CD8-positive, alpha-beta memory T cell (primary cell): ENCODE results near the gene ADCY7. TPM values are rescaled to one million over a fixed set of nuclear protein-coding genes. Genes with fewer than 3 reads are reported as not detected.

Experiments used
- CTCF ChIA-PET: fragments of 350-600 bp; sonication (Branson Sonifier 250); formaldehyde crosslinking; loops from one replicate; lab custom pipeline; 2021; ENCODE audit warnings: antibody characterized with exemption; lab: Charles Lee
- POLR2A ChIA-PET: fragments of 350-600 bp; sonication (Branson Sonifier 250); formaldehyde crosslinking; loops from one replicate; lab custom pipeline; 2021; ENCODE audit warnings: antibody characterized with exemption; lab: Charles Lee
- DNase-seq, 5 donors: peaks; one replicate each; pipeline versions ENCODE4 v3.0.0 to v3.0.0-alpha.2; 2020 to 2022; ENCODE audit warnings: mixed read lengths in 1 of 5
- H3K27ac ChIP-seq: one replicate; pipeline ENCODE4 v1.7.0; 2013; ENCODE audit warnings: low read depth, mild to moderate bottlenecking, low read length, moderate library complexity
- H3K27me3 ChIP-seq: 2 replicates; pipeline ENCODE4 v1.7.0; 2013; ENCODE audit warnings: low read length, mild to moderate bottlenecking; ENCODE audit not compliant: insufficient read depth, poor library complexity, severe bottlenecking
- H3K36me3 ChIP-seq: 2 replicates; pipeline ENCODE4 v1.7.0; 2013; ENCODE audit warnings: mild to moderate bottlenecking, low read length, moderate library complexity; ENCODE audit not compliant: insufficient read depth
- H3K4me1 ChIP-seq: 2 replicates; pipeline ENCODE4 v1.7.0; 2013; ENCODE audit warnings: mild to moderate bottlenecking, low read length, moderate library complexity; ENCODE audit not compliant: insufficient read depth
- H3K4me3 ChIP-seq: 2 replicates; pipeline ENCODE4 v1.7.0; 2013; ENCODE audit warnings: mild to moderate bottlenecking, low read length
- H3K9me3 ChIP-seq: 2 replicates; pipeline ENCODE4 v1.7.0; 2013; ENCODE audit warnings: mild to moderate bottlenecking, low read length
- H3K27ac Mint-ChIP-seq, 8 donors: one replicate each; pipeline ENCODE4 v1.8.0; 2020 to 2021; ENCODE audit warnings: mixed read lengths in 8 of 8, mild to moderate bottlenecking in 6 of 8, inconsistent platforms in 3 of 8, moderate library complexity in 3 of 8
- H3K27me3 Mint-ChIP-seq, 2 donors: one replicate each; pipeline ENCODE4 v1.8.0; 2020 to 2021; ENCODE audit warnings: mixed read lengths in 2 of 2, mild to moderate bottlenecking in 1 of 2, moderate library complexity in 1 of 2
- H3K36me3 Mint-ChIP-seq, 3 donors: one replicate each; pipeline ENCODE4 v1.8.0; 2020 to 2021; ENCODE audit warnings: mixed read lengths in 3 of 3, inconsistent platforms in 1 of 3, mild to moderate bottlenecking in 1 of 3
- H3K4me1 Mint-ChIP-seq, 3 donors: one replicate each; pipeline ENCODE4 v1.8.0; 2020 to 2021; ENCODE audit warnings: mixed read lengths in 3 of 3, inconsistent platforms in 1 of 3, mild to moderate bottlenecking in 1 of 3
- H3K4me3 Mint-ChIP-seq, 7 donors: one replicate each; pipeline ENCODE4 v1.8.0; 2020 to 2021; ENCODE audit warnings: mixed read lengths in 7 of 7, mild to moderate bottlenecking in 6 of 7, moderate library complexity in 4 of 7, inconsistent platforms in 2 of 7
- H3K9me3 Mint-ChIP-seq, 5 donors: one replicate each; pipeline ENCODE4 v1.8.0; 2020 to 2022; ENCODE audit warnings: mixed read lengths in 5 of 5, mild to moderate bottlenecking in 3 of 5, moderate library complexity in 2 of 5, inconsistent platforms in 1 of 5
- polyA plus RNA-seq: library from polyadenylated mRNA; unstranded; fragments of 300-500 nt; fragmentation: Illumina TruSeq; gene quantifications from one replicate; pipeline ENCODE4 v1.2.3, GENCODE V29; 2021
- total RNA-seq, 2 experiments: library from RNA; stranded (reverse); gene quantifications; one replicate each; pipeline ENCODE4 v1.2.3, GENCODE V29; 2021

The ADCY7 gene
- total and polyA plus RNA-seq, 3 experiments from 2014 or later = 76.6 to 88.1 (median 83.4) TPM

DNA sequence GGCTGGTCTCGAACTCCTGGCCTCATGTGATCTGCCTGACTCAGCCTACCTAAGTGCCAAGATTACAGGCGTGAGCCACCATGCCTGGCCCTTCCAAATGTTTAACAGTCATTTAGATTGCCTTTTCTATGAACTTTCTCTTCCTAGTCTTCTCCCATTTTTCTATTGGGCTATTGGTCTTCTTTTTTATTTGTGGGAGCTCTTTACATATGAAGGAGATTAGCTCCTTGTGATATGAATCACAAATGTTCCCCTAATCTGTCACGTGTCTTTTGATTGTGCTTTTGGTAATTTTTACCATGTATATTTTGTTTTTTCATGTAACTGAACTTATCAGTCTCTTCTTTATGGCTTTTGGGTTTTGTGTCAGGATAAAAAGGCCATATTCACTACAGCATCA, 11.9 kb downstream of the ADCY7 start:
- H3K4me3 ChIP-seq = no peak overlapping the region
- no peak for DNase-seq
- H3K27ac Mint-ChIP-seq = peak overlapping the region; percentile 88 to 99 (median 95)
- H3K9me3 Mint-ChIP-seq = no peaks in the 10 kb centered on the region
- POLR2A ChIA-PET = interaction anchor here (0.9 to 1.1 kb wide), 2 partner anchors 10 to 36 kb away, joined by 3 to 4 read pairs; no protein-coding TSS in a partner anchor
- H3K4me1 ChIP-seq = peaks cover 97% of the 10 kb centered on the region
- peaks cover 0 to 5% (median 3%) of the 10 kb centered on the region in 3 donors for H3K36me3 Mint-ChIP-seq
- H3K4me1 Mint-ChIP-seq = peaks cover 88 to 100% (median 95%) of the 10 kb centered on the region in 3 donors
- peak overlapping the region; percentile 75 to 91 (median 77) for H3K4me3 Mint-ChIP-seq
- CTCF ChIA-PET = interaction anchor here (0.8 to 2.4 kb wide), 7 partner anchors 10 to 469 kb away, joined by 3 to 10 read pairs (median 4); no protein-coding TSS in a partner anchor
- no peaks in the 10 kb centered on the region for H3K36me3 ChIP-seq
- no peak overlapping the region for H3K27ac ChIP-seq
- no peaks in the 10 kb centered on the region for H3K9me3 ChIP-seq
- no peaks in the 10 kb centered on the region for H3K27me3 Mint-ChIP-seq
- H3K27me3 ChIP-seq = no peaks in the 10 kb centered on the region

DNA sequence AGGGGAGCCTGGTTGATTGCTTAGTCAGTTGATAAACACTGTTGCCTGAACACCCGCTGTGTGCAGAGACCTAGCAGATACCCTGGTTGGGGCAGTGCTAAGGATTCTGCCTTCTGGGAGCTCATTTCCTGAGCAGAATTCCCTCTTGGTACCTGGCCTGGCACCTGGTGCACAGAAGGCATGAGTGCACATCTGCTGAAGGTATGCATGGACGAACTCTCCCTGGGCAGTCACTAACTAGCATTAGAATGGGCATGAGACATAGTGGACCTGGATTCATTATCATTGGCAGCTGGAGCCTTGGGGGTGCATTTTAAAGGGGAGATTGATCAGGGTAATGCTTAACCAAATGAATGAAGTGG, 13.1 kb downstream of the ADCY7 start:
- ChIA-PET POLR2A (interaction anchor here (0.5 to 1.6 kb wide), 3 partner anchors 11 to 51 kb away, joined by 3 to 6 read pairs (median 5); no protein-coding TSS in a partner anchor), CTCF (interaction anchor here (1.2 to 3.4 kb wide), 5 partner anchors 11 to 386 kb away, joined by 3 to 16 read pairs (median 6); no protein-coding TSS in a partner anchor)
- H3K9me3 Mint-ChIP-seq = no peaks in the 10 kb centered on the region

DNA sequence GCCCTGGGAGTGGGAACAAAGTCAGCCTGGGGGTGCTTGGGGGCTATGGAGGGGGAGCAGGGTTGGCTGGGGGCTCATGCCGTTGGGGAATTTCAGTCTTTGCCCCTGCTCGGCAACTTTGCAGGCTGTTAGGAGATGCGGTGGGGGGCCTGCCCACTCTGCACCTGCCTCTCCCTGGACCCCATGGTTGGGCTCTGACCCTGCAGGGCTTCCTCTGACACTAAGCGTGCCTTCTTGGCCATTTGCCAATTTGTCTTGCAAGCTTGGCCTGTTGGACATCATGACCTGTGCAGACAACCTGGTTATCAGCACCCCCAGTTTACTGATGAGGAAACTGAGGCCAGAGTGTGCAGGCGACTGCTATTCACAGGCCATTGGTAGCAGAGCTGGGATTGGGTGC, 14.6 kb downstream of the ADCY7 start:
- Histone ChIP-seq H3K9me3 (no peaks in the 10 kb centered on the region), H3K36me3 (no peaks in the 10 kb centered on the region), H3K4me1 (peaks cover 100% of the 10 kb centered on the region), H3K27me3 (no peaks in the 10 kb centered on the region), H3K27ac (no peak overlapping the region), H3K4me3 (peak overlapping the region; percentile 53)
- no peaks in the 10 kb centered on the region for H3K27me3 Mint-ChIP-seq
- peak overlapping the region in 6 of 7 donors; percentile 57 to 85 (median 83) for H3K4me3 Mint-ChIP-seq
- H3K9me3 Mint-ChIP-seq = no peaks in the 10 kb centered on the region
- CTCF ChIA-PET = interaction anchor here (0.7 to 8.2 kb wide), 5 partner anchors 8 to 46 kb away, joined by 3 to 48 read pairs (median 4); no protein-coding TSS in a partner anchor
- peaks cover 90 to 100% (median 98%) of the 10 kb centered on the region in 3 donors for H3K4me1 Mint-ChIP-seq
- H3K27ac Mint-ChIP-seq = peak overlapping the region in 7 of 8 donors; percentile 47 to 99 (median 97)
- POLR2A ChIA-PET = interaction anchor here (1.2 kb wide), 1 partner anchor 10 kb away, joined by 3 read pairs; no protein-coding TSS in a partner anchor
- DNase-seq = no peak
- peaks cover 0 to 12% (median 3%) of the 10 kb centered on the region in 3 donors for H3K36me3 Mint-ChIP-seq

More for the DNA sequence above, 13.1 kb downstream of the ADCY7 start:
- Histone ChIP-seq H3K4me1 (peaks cover 100% of the 10 kb centered on the region), H3K9me3 (no peaks in the 10 kb centered on the region), H3K27me3 (no peaks in the 10 kb centered on the region), H3K4me3 (peak overlapping the region; percentile 9), H3K36me3 (no peaks in the 10 kb centered on the region), H3K27ac (no peak overlapping the region)
- H3K4me1 Mint-ChIP-seq = peaks cover 88 to 100% (median 95%) of the 10 kb centered on the region in 3 donors
- H3K27ac Mint-ChIP-seq = peak overlapping the region; percentile 39 to 99 (median 94)
- DNase-seq = no peak
- H3K27me3 Mint-ChIP-seq = no peaks in the 10 kb centered on the region
- H3K4me3 Mint-ChIP-seq = peak overlapping the region; percentile 20 to 91 (median 77)
- peaks cover 0 to 5% (median 3%) of the 10 kb centered on the region in 3 donors for H3K36me3 Mint-ChIP-seq

DNA sequence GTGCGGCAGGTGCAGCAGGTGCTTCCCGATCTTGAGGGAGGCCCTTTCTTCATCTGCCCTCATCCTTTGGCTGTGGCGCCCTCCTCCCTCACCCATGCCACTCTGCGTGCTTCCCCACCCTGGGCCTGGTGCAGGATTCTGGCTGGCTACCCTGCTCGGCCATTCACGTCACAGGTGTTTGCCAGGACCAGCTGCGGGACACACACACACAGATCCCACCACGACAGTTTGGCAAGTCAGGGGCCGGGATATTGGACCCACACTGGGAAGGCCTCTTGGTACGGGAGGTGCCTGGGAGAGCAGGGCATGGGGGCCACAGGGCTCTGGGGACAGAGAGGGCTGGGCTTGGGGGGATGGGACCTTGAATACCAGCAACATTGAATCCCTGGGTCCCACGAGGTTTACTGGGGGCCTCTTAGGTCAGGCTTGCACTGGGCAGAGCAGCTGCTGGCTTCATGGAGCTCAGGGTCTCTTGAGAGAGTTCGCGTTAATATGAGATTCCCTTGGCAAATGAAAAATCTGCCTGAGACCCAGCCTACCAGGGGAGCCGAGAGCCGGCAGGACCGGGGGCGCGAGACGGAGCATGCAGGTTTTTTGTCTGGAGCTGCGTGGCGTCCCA, 15.1 kb downstream of the ADCY7 start:
- peaks cover 4 to 15% (median 4%) of the 10 kb centered on the region in 3 donors for H3K36me3 Mint-ChIP-seq
- H3K27ac Mint-ChIP-seq = peak overlapping the region; percentile 47 to 99 (median 92)
- H3K27me3 ChIP-seq = no peaks in the 10 kb centered on the region
- peaks cover 95% of the 10 kb centered on the region for H3K4me1 ChIP-seq
- H3K36me3 ChIP-seq = peaks cover under 1% of the 10 kb centered on the region
- POLR2A ChIA-PET = interaction anchor here (1.1 to 1.2 kb wide), 2 partner anchors 8 to 15 kb away, joined by 3 to 6 read pairs; no protein-coding TSS in a partner anchor
- no peaks in the 10 kb centered on the region for H3K9me3 ChIP-seq
- H3K4me3 Mint-ChIP-seq = peak overlapping the region; percentile 71 to 85 (median 82)
- peak overlapping the region; percentile 53 for H3K4me3 ChIP-seq
- H3K27me3 Mint-ChIP-seq = no peaks in the 10 kb centered on the region
- H3K4me1 Mint-ChIP-seq = peaks cover 90 to 99% (median 96%) of the 10 kb centered on the region in 3 donors
- H3K9me3 Mint-ChIP-seq = no peaks in the 10 kb centered on the region
- CTCF ChIA-PET = interaction anchor here (0.7 to 8.2 kb wide), 11 partner anchors 9 to 384 kb away, joined by 3 to 48 read pairs (median 4); partner anchors contain the start of gene CNEP1R1
- no peak for DNase-seq
- peak overlapping the region; percentile 57 for H3K27ac ChIP-seq

DNA sequence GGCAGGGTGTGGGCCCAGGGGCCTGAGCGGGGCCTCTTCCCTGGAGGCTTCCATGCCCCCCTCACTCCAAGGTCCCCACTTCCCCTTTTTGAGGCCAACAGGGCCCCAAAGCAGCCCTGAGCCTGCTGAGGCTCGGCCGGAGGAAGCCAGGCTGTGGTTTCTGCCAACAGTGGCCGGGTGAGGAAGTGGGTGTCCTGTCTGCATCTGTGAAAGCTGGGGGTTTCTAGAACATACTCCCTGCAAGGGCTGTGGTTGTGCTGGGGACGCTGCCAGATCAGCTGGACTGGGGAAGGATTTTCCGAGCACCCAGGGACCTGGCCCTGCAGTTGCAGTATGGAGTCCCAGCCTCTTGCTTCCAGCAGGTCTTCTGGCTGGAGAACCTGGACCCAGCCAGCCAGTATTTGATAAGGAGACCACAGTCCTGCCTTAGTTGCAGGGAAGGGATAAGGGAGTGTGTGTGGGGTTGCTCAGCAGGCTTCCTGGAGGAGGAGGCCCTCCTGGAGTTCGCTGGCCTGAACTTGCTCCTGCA, 15.7 kb downstream of the ADCY7 start:
- ChIA-PET POLR2A (interaction anchor here (0.6 to 1.2 kb wide), 3 partner anchors 9 to 64 kb away, joined by 3 to 6 read pairs (median 3); no protein-coding TSS in a partner anchor), CTCF (interaction anchor here (0.7 to 8.2 kb wide), 11 partner anchors 9 to 383 kb away, joined by 3 to 48 read pairs (median 4); partner anchors contain the start of gene CNEP1R1)
- Mint-ChIP-seq H3K27ac (peak overlapping the region; percentile 84 to 99 (median 93)), H3K4me3 (peak overlapping the region; percentile 71 to 85 (median 82)), H3K9me3 (no peaks in the 10 kb centered on the region), H3K27me3 (no peaks in the 10 kb centered on the region), H3K4me1 (peaks cover 87 to 96% (median 92%) of the 10 kb centered on the region in 3 donors), H3K36me3 (peaks cover 5 to 20% (median 5%) of the 10 kb centered on the region in 3 donors)
- Histone ChIP-seq H3K4me1 (peaks cover 90% of the 10 kb centered on the region), H3K4me3 (peak overlapping the region; percentile 53), H3K9me3 (no peaks in the 10 kb centered on the region), H3K36me3 (peaks cover 6% of the 10 kb centered on the region), H3K27ac (peak overlapping the region; percentile 57), H3K27me3 (no peaks in the 10 kb centered on the region)
- peak; percentile 45 to 80 (median 59) for DNase-seq

DNA sequence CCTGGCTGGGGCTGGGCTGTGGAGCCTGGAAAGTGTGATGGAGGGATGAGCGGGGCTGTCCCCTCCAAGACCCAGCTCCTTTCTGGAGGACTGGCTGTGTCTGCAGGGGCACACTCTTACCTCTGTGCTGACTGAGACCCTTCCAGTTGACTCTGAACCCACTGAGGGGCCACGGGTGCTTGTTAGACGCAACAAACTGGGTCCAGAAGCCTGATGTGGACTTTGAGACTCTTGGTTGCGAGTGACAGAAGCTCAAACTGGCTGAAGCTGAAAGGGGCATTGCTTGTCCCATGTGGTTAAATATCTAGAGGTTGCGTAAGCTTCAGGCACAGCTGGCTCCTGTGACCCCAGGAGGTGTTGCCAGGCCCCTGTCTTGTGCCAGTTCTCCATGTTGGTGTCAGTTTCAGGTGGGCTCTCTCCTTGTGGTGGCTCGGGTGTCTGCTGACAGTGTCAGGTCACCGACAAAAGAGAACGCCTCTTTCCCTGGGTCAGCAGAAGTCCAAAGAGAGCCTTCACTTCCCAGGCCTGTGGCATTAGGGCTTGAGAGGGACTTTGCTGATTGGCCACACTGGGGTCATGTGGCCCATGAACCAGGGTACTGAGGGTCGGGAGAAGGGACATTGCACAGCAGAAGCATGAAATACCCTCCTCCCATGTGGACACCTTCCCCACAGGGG, 16.7 kb downstream of the ADCY7 start:
- no peak for DNase-seq
- Mint-ChIP-seq H3K4me3 (peak overlapping the region in 5 of 7 donors; percentile 66 to 85 (median 82)), H3K9me3 (no peaks in the 10 kb centered on the region), H3K36me3 (peaks cover 5 to 26% (median 5%) of the 10 kb centered on the region in 3 donors), H3K27ac (peak overlapping the region; percentile 82 to 97 (median 92)), H3K27me3 (no peaks in the 10 kb centered on the region), H3K4me1 (peaks cover 82 to 87% (median 82%) of the 10 kb centered on the region in 3 donors)
- Histone ChIP-seq H3K27ac (no peak overlapping the region), H3K4me3 (no peak overlapping the region), H3K27me3 (no peaks in the 10 kb centered on the region), H3K36me3 (peaks cover 6% of the 10 kb centered on the region), H3K9me3 (no peaks in the 10 kb centered on the region), H3K4me1 (peaks cover 79% of the 10 kb centered on the region)
- CTCF ChIA-PET = interaction anchor here (0.6 to 8.2 kb wide), 9 partner anchors 10 to 523 kb away, joined by 3 to 48 read pairs (median 4); partner anchors contain the start of gene ADCY7
- POLR2A ChIA-PET = interaction anchor here (1.1 to 4.0 kb wide), 2 partner anchors 9 to 10 kb away, joined by 6 to 24 read pairs; no protein-coding TSS in a partner anchor
